HK-2 (cell line): ENCODE results near the gene TMPRSS13.

Experiments
- DNase-seq: peaks from one replicate; pipeline ENCODE4 v3.0.0-alpha.2; 2018; ENCODE audit not compliant: unreplicated experiment

TMPRSS13 gene

GRCh38 chr11:117855186-117855845 lies 73.9 kb downstream of the TMPRSS13 start:
- DNase-seq: no peak

- no peak for DNase-seq
These were observed 76.9 kb downstream of the TMPRSS13 start for GRCh38 chr11:117852309-117852708.

- DNase-seq: no peak
These were observed 77.3 kb downstream of the TMPRSS13 start for GRCh38 chr11:117851852-117852251.

- DNase-seq: no peak
These were observed 78.1 kb downstream of the TMPRSS13 start for GRCh38 chr11:117851106-117851505.
